ENCODE results near the gene ARHGEF38. TPM values are rescaled to one million over a fixed set of nuclear protein-coding genes. Genes with fewer than 3 reads are reported as not detected.
"Not testable (repeated sequence)": the region's sequence is repeated elsewhere in the genome, so short reads cannot be mapped to it uniquely, and the experiment has no call there.

Gene ARHGEF38
- total RNA-seq, 4 donors from 2014 or later: 0.13 to 0.29 TPM; not detected in 2

DNA sequence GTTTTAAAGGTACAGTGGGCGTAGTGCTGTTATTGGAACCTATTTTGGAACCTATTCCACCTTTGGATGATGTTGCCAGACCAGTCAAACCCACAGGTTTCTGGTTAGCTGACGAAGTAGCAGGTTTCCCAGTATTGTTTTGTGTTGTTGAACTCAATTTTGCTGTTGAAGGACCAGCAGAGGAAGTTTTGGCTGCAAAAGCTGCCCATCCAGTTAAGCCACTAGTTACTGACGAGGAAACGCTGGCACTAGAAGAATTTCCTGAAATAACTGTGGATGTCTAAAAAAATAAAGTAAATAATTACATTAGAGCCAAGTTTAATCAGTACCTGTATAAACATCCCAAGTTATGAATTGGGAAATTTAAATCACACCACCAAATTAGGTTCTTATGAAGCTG, 130.6 kb downstream of the ARHGEF38 start:
- no peak for DNase-seq
- 27 to 29% methylated on average over 4 of the region's 4 CpGs for WGBS, 2 donors
- intact Hi-C loops (cut with DNase I): no loop called here
- H3K4me3 ChIP-seq: no peak overlapping the region
- peaks cover 0 to 13% (median 0%) of the 10 kb centered on the region in 3 donors for H3K4me1 ChIP-seq
- no peaks in the 10 kb centered on the region for H3K27me3 ChIP-seq
- peaks cover 0 to 50% (median 0%) of the 10 kb centered on the region in 3 donors for H3K36me3 ChIP-seq
- no peaks in the 10 kb centered on the region for H3K9me3 ChIP-seq
- peak overlapping the region in 1 of 4 donors; percentile 39 for H3K27ac ChIP-seq
- TF ChIP-seq, protein P1, sequence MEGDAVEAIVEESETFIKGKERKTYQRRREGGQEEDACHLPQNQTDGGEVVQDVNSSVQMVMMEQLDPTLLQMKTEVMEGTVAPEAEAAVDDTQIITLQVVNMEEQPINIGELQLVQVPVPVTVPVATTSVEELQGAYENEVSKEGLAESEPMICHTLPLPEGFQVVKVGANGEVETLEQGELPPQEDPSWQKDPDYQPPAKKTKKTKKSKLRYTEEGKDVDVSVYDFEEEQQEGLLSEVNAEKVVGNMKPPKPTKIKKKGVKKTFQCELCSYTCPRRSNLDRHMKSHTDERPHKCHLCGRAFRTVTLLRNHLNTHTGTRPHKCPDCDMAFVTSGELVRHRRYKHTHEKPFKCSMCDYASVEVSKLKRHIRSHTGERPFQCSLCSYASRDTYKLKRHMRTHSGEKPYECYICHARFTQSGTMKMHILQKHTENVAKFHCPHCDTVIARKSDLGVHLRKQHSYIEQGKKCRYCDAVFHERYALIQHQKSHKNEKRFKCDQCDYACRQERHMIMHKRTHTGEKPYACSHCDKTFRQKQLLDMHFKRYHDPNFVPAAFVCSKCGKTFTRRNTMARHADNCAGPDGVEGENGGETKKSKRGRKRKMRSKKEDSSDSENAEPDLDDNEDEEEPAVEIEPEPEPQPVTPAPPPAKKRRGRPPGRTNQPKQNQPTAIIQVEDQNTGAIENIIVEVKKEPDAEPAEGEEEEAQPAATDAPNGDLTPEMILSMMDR (IDR thresholded peaks at IDR 0.05): no peak
- no peak for TF ChIP-seq POLR2A (IDR thresholded peaks at IDR 0.05)

DNA sequence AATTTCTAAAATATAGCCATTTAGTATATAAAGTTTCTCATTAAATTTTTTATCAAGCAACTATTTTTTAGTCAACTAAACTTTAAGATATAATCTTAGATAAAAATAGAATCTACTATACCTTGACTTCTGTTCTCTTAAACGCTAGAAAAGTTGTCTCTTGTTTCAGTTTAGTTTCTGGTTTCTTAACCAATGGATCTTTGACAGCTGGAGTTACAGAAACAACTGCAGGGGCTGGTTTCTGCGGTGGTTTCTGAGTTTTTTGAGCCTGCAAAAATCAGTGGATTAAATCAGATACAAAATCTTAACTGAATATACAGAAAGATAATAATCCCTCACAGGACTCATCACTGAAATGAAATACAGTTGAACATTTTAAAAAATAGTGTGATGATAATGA, 134.2 kb downstream of the ARHGEF38 start:
- Histone ChIP-seq H3K27me3 (no peaks in the 10 kb centered on the region), H3K36me3 (peaks cover 4 to 84% (median 12%) of the 10 kb centered on the region in 3 donors), H3K4me1 (peaks cover 0 to 13% (median 0%) of the 10 kb centered on the region in 3 donors), H3K27ac (no peak overlapping the region), H3K9me3 (no peaks in the 10 kb centered on the region), H3K4me3 (no peak overlapping the region)
- intact Hi-C loops (cut with DNase I): no loop called here
- no peak for DNase-seq
- 89 to 98% methylated on average over 2 of the region's 2 CpGs for WGBS, 2 donors
- TF ChIP-seq POLR2A (IDR thresholded peaks at IDR 0.05): no peak
- TF ChIP-seq, protein P1 (IDR thresholded peaks at IDR 0.05): no peak

DNA sequence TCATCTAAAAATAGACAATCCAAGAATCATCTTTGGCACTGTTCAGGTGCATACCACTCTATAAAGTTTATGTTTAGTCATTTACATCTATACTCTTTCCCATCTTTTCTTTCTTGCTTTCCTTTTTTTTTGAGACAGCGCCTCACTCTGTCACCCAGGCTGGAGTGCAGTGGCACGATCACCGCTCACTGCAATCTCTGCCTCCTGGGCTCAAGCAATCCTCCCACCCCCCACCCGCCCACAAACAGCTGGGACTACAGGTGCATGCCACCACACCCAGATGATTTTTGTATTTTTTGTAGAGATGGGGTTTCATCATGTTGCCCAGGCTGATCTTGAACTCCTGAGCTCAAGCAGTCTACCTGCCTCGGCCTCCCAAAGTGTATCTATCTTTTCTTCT, 142.4 kb downstream of the ARHGEF38 start:
- DNase-seq; H3K27ac ChIP-seq; H3K27me3 ChIP-seq; H3K4me1 ChIP-seq; H3K9me3 ChIP-seq; H3K4me3 ChIP-seq; intact Hi-C loops (cut with DNase I): not testable (repeated sequence)
- WGBS, 2 donors: 96 to 100% methylated on average over 4 of the region's 5 CpGs
- peaks cover 0 to 94% (median 7%) of the 10 kb centered on the region in 3 donors for H3K36me3 ChIP-seq

DNA sequence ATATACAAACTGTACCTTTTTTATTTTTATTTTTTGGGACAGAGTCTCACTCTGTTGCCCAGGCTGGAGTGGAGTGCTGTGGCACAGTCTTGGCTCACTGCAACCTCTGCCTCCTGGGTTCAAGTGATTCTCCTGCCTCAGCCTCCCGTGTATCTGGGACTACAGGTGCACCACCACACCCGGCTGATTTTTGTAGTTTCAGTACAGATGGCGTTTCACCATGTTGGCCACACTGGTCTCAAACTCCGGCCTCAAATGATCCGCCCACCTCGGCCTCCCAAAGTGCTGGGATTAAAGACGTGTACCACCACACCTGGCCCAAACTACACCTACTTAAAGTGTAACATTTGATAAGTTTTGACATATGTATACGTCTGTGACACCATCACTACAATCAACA, 143.4 kb downstream of the ARHGEF38 start:
- H3K4me1 ChIP-seq; H3K27ac ChIP-seq; H3K9me3 ChIP-seq; H3K4me3 ChIP-seq; intact Hi-C loops (cut with DNase I); H3K27me3 ChIP-seq; DNase-seq: not testable (repeated sequence)
- H3K36me3 ChIP-seq: peaks cover 0 to 87% (median 6%) of the 10 kb centered on the region in 3 donors
- 86 to 98% methylated on average over 8 of the region's 8 CpGs for WGBS, 2 donors

DNA sequence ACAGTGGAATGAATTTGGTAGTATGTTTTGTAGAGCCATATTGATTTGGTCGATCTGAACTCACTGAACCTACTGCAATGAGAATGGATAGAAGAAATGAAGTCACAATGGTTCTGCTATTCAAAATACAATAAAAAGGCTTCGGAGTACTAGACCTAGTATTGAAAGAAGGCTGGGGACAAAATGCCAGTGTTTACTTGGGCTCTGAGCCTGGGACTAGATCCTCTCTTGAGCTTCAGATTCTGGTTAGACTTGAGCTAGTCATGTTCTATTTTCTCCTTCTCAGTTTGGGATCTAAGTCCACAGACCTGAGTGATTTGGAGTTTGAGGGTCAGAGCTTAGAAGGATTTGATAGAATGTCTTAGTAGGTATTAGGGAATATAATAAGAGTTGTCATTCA, 146.2 kb downstream of the ARHGEF38 start:
- Histone ChIP-seq H3K4me3 (no peak overlapping the region), H3K36me3 (peaks cover 0 to 59% (median 0%) of the 10 kb centered on the region in 3 donors)
- intact Hi-C loops (cut with DNase I): no loop called here

DNA sequence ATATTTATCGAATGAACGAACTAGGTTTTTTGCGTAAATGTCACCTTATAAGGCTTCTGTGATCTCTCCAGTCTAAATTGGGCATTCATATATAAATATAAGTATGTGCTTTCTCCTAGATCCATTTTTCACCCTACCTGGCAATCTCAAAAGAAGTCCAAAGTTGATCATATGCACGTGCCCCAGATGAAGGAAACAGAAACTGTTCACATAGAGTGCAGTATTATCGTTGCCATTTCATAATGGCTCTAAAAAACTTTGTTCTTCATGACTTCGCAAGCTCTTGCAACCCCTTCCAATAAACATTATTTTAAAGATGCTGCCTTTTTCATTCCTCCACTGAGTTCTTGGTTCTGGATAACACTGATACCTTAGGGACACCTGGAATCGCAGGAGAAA, 155.4 kb downstream of the ARHGEF38 start:
- peak overlapping the region; percentile 87 to 95 (median 91) for H3K27ac ChIP-seq
- H3K4me1 ChIP-seq: peaks cover 0 to 33% (median 15%) of the 10 kb centered on the region in 3 donors
- no peaks in the 10 kb centered on the region for H3K36me3 ChIP-seq
- 17 to 27% methylated on average over 7 of the region's 7 CpGs for WGBS, 2 donors
- no peak for TF ChIP-seq POLR2A (IDR thresholded peaks at IDR 0.05)
- TF ChIP-seq, protein P1 (IDR thresholded peaks at IDR 0.05): no peak
- H3K4me3 ChIP-seq: peak overlapping the region; percentile 76 to 95 (median 86)
- H3K27me3 ChIP-seq: no peaks in the 10 kb centered on the region
- DNase-seq: no peak
- H3K9me3 ChIP-seq: no peaks in the 10 kb centered on the region
- intact Hi-C loops (cut with DNase I): no loop called here

More for the DNA sequence above, 146.2 kb downstream of the ARHGEF38 start:
- H3K27ac ChIP-seq: no peak overlapping the region
- H3K4me1 ChIP-seq: no peaks in the 10 kb centered on the region
- 88 to 90% methylated on average over 2 of the region's 2 CpGs for WGBS, 2 donors
- TF ChIP-seq, protein P1 (IDR thresholded peaks at IDR 0.05): no peak
- no peak for TF ChIP-seq POLR2A (IDR thresholded peaks at IDR 0.05)
- H3K27me3 ChIP-seq: no peaks in the 10 kb centered on the region
- no peak for DNase-seq
- H3K9me3 ChIP-seq: no peaks in the 10 kb centered on the region
